Fibroblast of villous mesenchyme (primary cell): Measurements from ENCODE around the gene POPDC2. TPM values are rescaled to one million over a fixed set of nuclear protein-coding genes. Genes with fewer than 3 reads are reported as not detected.

Source experiments
- DNase-seq: peaks from one replicate; pipeline ENCODE4 v3.0.0-alpha.2; 2010; ENCODE audit warnings: low read depth
- H3K4me3 ChIP-seq: 2 replicates; pipeline ENCODE4 v1.5.1; 2011; ENCODE audit warnings: low read depth, mild to moderate bottlenecking, low read length
- CTCF ChIP-seq: IDR thresholded peaks from 2 replicates; pipeline ENCODE4 v1.5.1; 2012; ENCODE audit warnings: low read depth, mild to moderate bottlenecking, low read length; ENCODE audit not compliant: insufficient read depth
- total RNA-seq: library from RNA; depleted of rRNA; stranded (reverse); fragments of >200 nt; gene quantifications from 2 replicates; pipeline ENCODE4 v1.2.3, GENCODE V29; 2012

Gene POPDC2
- total RNA-seq, 1 donor = 1.3 TPM

GRCh38 chr3:119619094-119619493, 41.3 kb downstream of the POPDC2 start:
- no peak for DNase-seq
- no peak for TF ChIP-seq CTCF

GRCh38 chr3:119616056-119616455, 44.3 kb downstream of the POPDC2 start:
- H3K4me3 ChIP-seq = no peak overlapping the region
- DNase-seq = no peak
- no peak for TF ChIP-seq CTCF

More at GRCh38 chr3:119619094-119619493, 41.3 kb downstream of the POPDC2 start:
- no peak overlapping the region for H3K4me3 ChIP-seq

GRCh38 chr3:119613872-119614271, 46.5 kb downstream of the POPDC2 start:
- H3K4me3 ChIP-seq = no peak overlapping the region
- TF ChIP-seq CTCF = no peak
- DNase-seq = no peak

GRCh38 chr3:119613201-119613600, 47.2 kb downstream of the POPDC2 start:
- DNase-seq = no peak
- H3K4me3 ChIP-seq = no peak overlapping the region
- no peak for TF ChIP-seq CTCF

GRCh38 chr3:119611664-119612063, 48.7 kb downstream of the POPDC2 start:
- no peak overlapping the region for H3K4me3 ChIP-seq
- TF ChIP-seq CTCF = no peak
- no peak for DNase-seq

- H3K4me3 ChIP-seq = no peak overlapping the region
- no peak for TF ChIP-seq CTCF
- no peak for DNase-seq
These were observed 51.1 kb downstream of the POPDC2 start for GRCh38 chr3:119609301-119609700.

- no peak for DNase-seq
- no peak for TF ChIP-seq CTCF
- no peak overlapping the region for H3K4me3 ChIP-seq
These were observed 51.9 kb downstream of the POPDC2 start for GRCh38 chr3:119608405-119609000.
